Immature natural killer cell (primary cell): Measurements from ENCODE around the gene DGCR6L. TPM values are rescaled to one million over a fixed set of nuclear protein-coding genes. Genes with fewer than 3 reads are reported as not detected.
"Not testable (repeated sequence)": the region's sequence is repeated elsewhere in the genome, so short reads cannot be mapped to it uniquely, and the experiment has no call there.

Source experiments
- DNase-seq, 3 donors: peaks; one replicate each; pipeline ENCODE4 v3.0.0; 2022; ENCODE audit warnings: mixed read lengths in 1 of 3
- H3K27ac Mint-ChIP-seq, 6 donors: one replicate each; pipeline ENCODE4 v1.8.0; 2020; ENCODE audit warnings: mixed read lengths in 6 of 6, mild to moderate bottlenecking in 5 of 6, inconsistent platforms in 4 of 6, moderate library complexity in 3 of 6
- H3K27me3 Mint-ChIP-seq, 3 donors: one replicate each; pipeline ENCODE4 v1.8.0; 2020 to 2021; ENCODE audit warnings: low read depth in 3 of 3, mild to moderate bottlenecking in 3 of 3, mixed read lengths in 3 of 3, moderate library complexity in 3 of 3, inconsistent platforms in 1 of 3
- H3K36me3 Mint-ChIP-seq, 3 donors: one replicate each; pipeline ENCODE4 v1.8.0; 2020; ENCODE audit warnings: mixed read lengths in 3 of 3, inconsistent platforms in 2 of 3, mild to moderate bottlenecking in 2 of 3
- H3K4me1 Mint-ChIP-seq, 2 donors: one replicate each; pipeline ENCODE4 v1.8.0; 2020; ENCODE audit warnings: inconsistent platforms in 2 of 2, mild to moderate bottlenecking in 2 of 2, mixed read lengths in 2 of 2, moderate library complexity in 1 of 2
- H3K4me3 Mint-ChIP-seq, 5 donors: one replicate each; pipeline ENCODE4 v1.8.0; 2020; ENCODE audit warnings: mild to moderate bottlenecking in 5 of 5, mixed read lengths in 5 of 5, inconsistent platforms in 3 of 5, moderate library complexity in 3 of 5
- H3K9me3 Mint-ChIP-seq, 6 donors: one replicate each; pipeline ENCODE4 v1.8.0; 2020; ENCODE audit warnings: mild to moderate bottlenecking in 6 of 6, mixed read lengths in 6 of 6, inconsistent platforms in 4 of 6, moderate library complexity in 3 of 6
- polyA plus RNA-seq, 3 donors: library from polyadenylated mRNA; unstranded; fragments of 300-500 nt; fragmentation: Illumina TruSeq; gene quantifications; one replicate each; pipeline ENCODE4 v1.2.3, GENCODE V29; 2021

The DGCR6L gene
- polyA plus RNA-seq, 3 donors from 2014 or later: 143 to 160 (median 147) TPM

- Mint-ChIP-seq H3K27ac (peak overlapping the region in 1 of 6 donors; percentile 26), H3K4me1 (peaks cover 31 to 42% of the 10 kb centered on the region in 2 donors), H3K4me3 (peak overlapping the region; percentile 36 to 94 (median 64))
- H3K27me3 Mint-ChIP-seq, H3K9me3 Mint-ChIP-seq, H3K36me3 Mint-ChIP-seq: not testable (repeated sequence)
- peak in 2 of 3 donors; percentile 17 to 19 for DNase-seq
Observed at GRCh38 chr22:20317402-20318042, 2.3 kb downstream of the DGCR6L start.

- H3K4me1 Mint-ChIP-seq: peaks cover 31 to 41% of the 10 kb centered on the region in 2 donors
- H3K27ac Mint-ChIP-seq: no peak overlapping the region
- H3K36me3 Mint-ChIP-seq: no peaks in the 10 kb centered on the region
- no peak for DNase-seq
- no peaks in the 10 kb centered on the region for H3K9me3 Mint-ChIP-seq
- H3K4me3 Mint-ChIP-seq: peak overlapping the region in 1 of 5 donors; percentile 14
- peaks cover 0 to 2% (median 0%) of the 10 kb centered on the region in 3 donors for H3K27me3 Mint-ChIP-seq
Observed at GRCh38 chr22:20316844-20317401, 2.9 kb downstream of the DGCR6L start.

GRCh38 chr22:20316217-20316843 is 3.5 kb downstream of the DGCR6L start:
- H3K4me3 Mint-ChIP-seq: no peak overlapping the region
- H3K27me3 Mint-ChIP-seq: peaks cover 0 to 2% (median 0%) of the 10 kb centered on the region in 3 donors
- DNase-seq: no peak
- peaks cover 27 to 35% of the 10 kb centered on the region in 2 donors for H3K4me1 Mint-ChIP-seq
- H3K27ac Mint-ChIP-seq: no peak overlapping the region
- no peaks in the 10 kb centered on the region for H3K9me3 Mint-ChIP-seq
- H3K36me3 Mint-ChIP-seq: no peaks in the 10 kb centered on the region

GRCh38 chr22:20315337-20316216 is 4.3 kb downstream of the DGCR6L start:
- H3K4me3 Mint-ChIP-seq: no peak overlapping the region
- peaks cover 22 to 29% of the 10 kb centered on the region in 2 donors for H3K4me1 Mint-ChIP-seq
- no peaks in the 10 kb centered on the region for H3K36me3 Mint-ChIP-seq
- no peak for DNase-seq
- H3K27ac Mint-ChIP-seq: no peak overlapping the region
- no peaks in the 10 kb centered on the region for H3K9me3 Mint-ChIP-seq
- no peaks in the 10 kb centered on the region for H3K27me3 Mint-ChIP-seq

- not testable (repeated sequence) for H3K4me3 Mint-ChIP-seq, DNase-seq, H3K36me3 Mint-ChIP-seq, H3K9me3 Mint-ChIP-seq, H3K27me3 Mint-ChIP-seq, H3K27ac Mint-ChIP-seq
- H3K4me1 Mint-ChIP-seq: peaks cover 21 to 27% of the 10 kb centered on the region in 2 donors
Observed at GRCh38 chr22:20314741-20315336, 5.0 kb downstream of the DGCR6L start.

GRCh38 chr22:20314206-20314605 is 5.7 kb downstream of the DGCR6L start:
- H3K4me3 Mint-ChIP-seq, H3K27me3 Mint-ChIP-seq, H3K27ac Mint-ChIP-seq, H3K9me3 Mint-ChIP-seq, H3K36me3 Mint-ChIP-seq, DNase-seq: not testable (repeated sequence)
- peaks cover 18 to 24% of the 10 kb centered on the region in 2 donors for H3K4me1 Mint-ChIP-seq

- not testable (repeated sequence) for H3K27me3 Mint-ChIP-seq, H3K27ac Mint-ChIP-seq, DNase-seq, H3K4me3 Mint-ChIP-seq, H3K9me3 Mint-ChIP-seq, H3K36me3 Mint-ChIP-seq
- H3K4me1 Mint-ChIP-seq: peaks cover 15 to 17% of the 10 kb centered on the region in 2 donors
Observed at GRCh38 chr22:20313306-20314077, 6.4 kb downstream of the DGCR6L start.

- Mint-ChIP-seq H3K9me3 (no peaks in the 10 kb centered on the region), H3K4me3 (no peak overlapping the region), H3K36me3 (no peaks in the 10 kb centered on the region), H3K4me1 (peaks cover 7 to 8% of the 10 kb centered on the region in 2 donors), H3K27ac (no peak overlapping the region), H3K27me3 (peaks cover 0 to 1% (median 0%) of the 10 kb centered on the region in 3 donors)
- DNase-seq: no peak
Observed at GRCh38 chr22:20312396-20313191, 7.3 kb downstream of the DGCR6L start.

- not testable (repeated sequence) for H3K4me1 Mint-ChIP-seq, H3K36me3 Mint-ChIP-seq, DNase-seq, H3K9me3 Mint-ChIP-seq, H3K27ac Mint-ChIP-seq, H3K27me3 Mint-ChIP-seq, H3K4me3 Mint-ChIP-seq
Observed at GRCh38 chr22:20311249-20312062, 8.4 kb downstream of the DGCR6L start.

GRCh38 chr22:20310773-20311172 is 9.1 kb downstream of the DGCR6L start:
- DNase-seq, H3K4me3 Mint-ChIP-seq, H3K4me1 Mint-ChIP-seq, H3K27me3 Mint-ChIP-seq, H3K36me3 Mint-ChIP-seq, H3K27ac Mint-ChIP-seq, H3K9me3 Mint-ChIP-seq: not testable (repeated sequence)

- H3K27me3 Mint-ChIP-seq, H3K27ac Mint-ChIP-seq, H3K36me3 Mint-ChIP-seq, DNase-seq, H3K9me3 Mint-ChIP-seq, H3K4me1 Mint-ChIP-seq, H3K4me3 Mint-ChIP-seq: not testable (repeated sequence)
Observed at GRCh38 chr22:20310180-20310579, 9.7 kb downstream of the DGCR6L start.
